ENCODE data around the gene CACNA1F.

- TF ChIP-seq POLR2AphosphoS5 (IDR thresholded peaks at IDR 0.05) (no peak), CTCF (IDR thresholded peaks at IDR 0.05) (no peak), EP300 (IDR thresholded peaks at IDR 0.05) (no peak)
Measured at GRCh38 chrX:49175435-49176274, 57.5 kb downstream of the CACNA1F start.

Data from suprapubic skin (tissue), 4 donors.